GM21390 (cell line): Measurements from ENCODE around the gene USF2.

Experiments
- ATAC-seq: cut with Tn5 transposase; IDR thresholded peaks from one replicate; pipeline ENCODE4 v1.9.1; 2021; ENCODE audit not compliant: unreplicated experiment

Gene USF2

GRCh38 chr19:35317464-35318043 lies 48.8 kb downstream of the USF2 start:
- no peak for ATAC-seq

GRCh38 chr19:35318679-35319448 lies 50.1 kb downstream of the USF2 start:
- ATAC-seq, result no peak

GRCh38 chr19:35320065-35320713 lies 51.4 kb downstream of the USF2 start:
- no peak for ATAC-seq

GRCh38 chr19:35321291-35321690 lies 52.5 kb downstream of the USF2 start:
- ATAC-seq, result no peak

- no peak for ATAC-seq
Observed at GRCh38 chr19:35322014-35322413, 53.3 kb downstream of the USF2 start.

- no peak for ATAC-seq
Observed at GRCh38 chr19:35327642-35328041, 58.9 kb downstream of the USF2 start.

- ATAC-seq, result no peak
Observed at GRCh38 chr19:35328851-35329285, 60.1 kb downstream of the USF2 start, which contains the start of gene CD22. Gene CD22, plus strand, starts transcription at chr19:35329187. Its CDS starts 2,854 bp downstream, at chr19:35332041.

GRCh38 chr19:35329323-35329722 lies 60.6 kb downstream of the USF2 start:
- no peak for ATAC-seq
